Neutrophil (primary cell): ENCODE results near the gene GABPA.

Experiments
- H3K27ac ChIP-seq: fragments of 200-600 bp; sonication (generic); 2 replicates; pipeline ENCODE4 v1.5.1; 2016; ENCODE audit warnings: mild to moderate bottlenecking, moderate library complexity
- H3K27me3 ChIP-seq: fragments of 200-600 bp; sonication (generic); 2 replicates; pipeline ENCODE4 v1.6.0; 2016; ENCODE audit warnings: mild to moderate bottlenecking
- H3K36me3 ChIP-seq: fragments of 200-600 bp; sonication (generic); 2 replicates; pipeline ENCODE4 v1.5.1; 2017
- H3K4me1 ChIP-seq, 2 experiments: fragments of 200-600 bp in 1 of 2; sonication (generic) in 1 of 2; 1 replicate in 1 of 2; 2 replicates in 1 of 2; pipeline versions ENCODE4 v1.5.1 to v1.6.1; 2013 to 2016; ENCODE audit warnings: low read depth in 1 of 2, low read length in 1 of 2, mild to moderate bottlenecking in 1 of 2, moderate library complexity in 1 of 2; ENCODE audit not compliant: control insufficient read depth in 1 of 2, insufficient read depth in 1 of 2
- H3K4me3 ChIP-seq, 2 experiments: fragments of 200-600 bp in 1 of 2; sonication (generic) in 1 of 2; 1 replicate in 1 of 2; 2 replicates in 1 of 2; pipeline ENCODE4 v1.5.1; 2013 to 2016; ENCODE audit warnings: low read depth in 1 of 2, low read length in 1 of 2, mild to moderate bottlenecking in 1 of 2, moderate library complexity in 1 of 2
- H3K9me3 ChIP-seq: fragments of 200-600 bp; sonication (generic); 2 replicates; pipeline ENCODE4 v1.5.1; 2016
- CTCF ChIP-seq: fragments of 200-600 bp; sonication (generic); IDR thresholded peaks from 2 replicates; pipeline ENCODE4 v1.5.1; 2016; ENCODE audit warnings: antibody characterized with exemption

GABPA gene

GRCh38 chr21:25750085-25750484, 15.3 kb downstream of the GABPA start:
- Histone ChIP-seq H3K9me3 (no peaks in the 10 kb centered on the region), H3K27ac (no peak overlapping the region), H3K27me3 (no peaks in the 10 kb centered on the region), H3K4me1 (no peaks in the 10 kb centered on the region), H3K4me3 (no peak overlapping the region), H3K36me3 (peaks cover 76% of the 10 kb centered on the region)
- TF ChIP-seq CTCF = no peak

- no peak for TF ChIP-seq CTCF
- H3K27ac ChIP-seq = no peak overlapping the region
- no peaks in the 10 kb centered on the region for H3K27me3 ChIP-seq
- H3K4me3 ChIP-seq = no peak overlapping the region
- peaks cover 68% of the 10 kb centered on the region for H3K36me3 ChIP-seq
- H3K9me3 ChIP-seq = no peaks in the 10 kb centered on the region
- no peaks in the 10 kb centered on the region for H3K4me1 ChIP-seq
These were observed 17.6 kb downstream of the GABPA start for GRCh38 chr21:25752416-25752815.

GRCh38 chr21:25756190-25756932, 21.6 kb downstream of the GABPA start:
- Histone ChIP-seq H3K4me1 (peaks cover 0 to 5% of the 10 kb centered on the region in 2 experiments), H3K9me3 (no peaks in the 10 kb centered on the region), H3K36me3 (peaks cover 74% of the 10 kb centered on the region), H3K27ac (no peak overlapping the region), H3K4me3 (no peak overlapping the region), H3K27me3 (no peaks in the 10 kb centered on the region)
- no peak for TF ChIP-seq CTCF

GRCh38 chr21:25757531-25757930, 22.8 kb downstream of the GABPA start:
- Histone ChIP-seq H3K27me3 (no peaks in the 10 kb centered on the region), H3K4me1 (peaks cover 0 to 5% of the 10 kb centered on the region in 2 experiments), H3K9me3 (no peaks in the 10 kb centered on the region), H3K4me3 (no peak overlapping the region), H3K36me3 (peaks cover 73% of the 10 kb centered on the region), H3K27ac (no peak overlapping the region)
- TF ChIP-seq CTCF = no peak

GRCh38 chr21:25759573-25759972, 24.8 kb downstream of the GABPA start:
- Histone ChIP-seq H3K27me3 (no peaks in the 10 kb centered on the region), H3K4me1 (peaks cover 0 to 5% of the 10 kb centered on the region in 2 experiments), H3K27ac (no peak overlapping the region), H3K4me3 (no peak overlapping the region), H3K9me3 (no peaks in the 10 kb centered on the region), H3K36me3 (peaks cover 76% of the 10 kb centered on the region)
- no peak for TF ChIP-seq CTCF
